SJCRH30 (cell line): ENCODE results near the gene ABHD17A. TPM values are rescaled to one million over a fixed set of nuclear protein-coding genes. Genes with fewer than 3 reads are reported as not detected.

Experiments
- DNase-seq, 2 experiments: peaks; one replicate each; pipeline ENCODE4 v3.0.0-alpha.2; 2015 to 2020
- H3K27ac ChIP-seq: fragments of 250-450 bp; sonication (Bioruptor Pico); 2 replicates; pipeline ENCODE4 v1.5.1; 2020; ENCODE audit warnings: mild to moderate bottlenecking, moderate library complexity
- H3K27me3 ChIP-seq: fragments of 250-450 bp; sonication (Bioruptor Pico); 2 replicates; pipeline ENCODE4 v1.5.1; 2020; ENCODE audit warnings: mild to moderate bottlenecking, moderate library complexity
- H3K36me3 ChIP-seq: fragments of 250-450 bp; sonication (Bioruptor Pico); 2 replicates; pipeline ENCODE4 v1.5.1; 2020; ENCODE audit warnings: mild to moderate bottlenecking, moderate library complexity
- H3K4me1 ChIP-seq: fragments of 250-450 bp; sonication (Bioruptor Pico); 2 replicates; pipeline ENCODE4 v1.5.1; 2020; ENCODE audit warnings: mild to moderate bottlenecking, moderate library complexity
- H3K4me3 ChIP-seq: fragments of 250-450 bp; sonication (Bioruptor Pico); 2 replicates; pipeline ENCODE4 v1.5.1; 2020; ENCODE audit warnings: mild to moderate bottlenecking, moderate library complexity
- H3K9me3 ChIP-seq: fragments of 250-450 bp; sonication (Bioruptor Pico); replicated peaks from 2 replicates; pipeline ENCODE4 v1.5.1; 2020; ENCODE audit warnings: mild to moderate bottlenecking, moderate library complexity
- total RNA-seq: library from RNA; depleted of rRNA; stranded (reverse); fragments of >200 nt; shearing (Covaris generic); gene quantifications from 2 replicates; pipeline ENCODE4 v1.2.3, GENCODE V29; 2014

The ABHD17A gene
- total RNA-seq, 1 experiment from 2014 or later = 39.2 TPM

GRCh38 chr19:1851654-1852580 lies 33.4 kb downstream of the ABHD17A start:
- Histone ChIP-seq H3K27me3 (no peaks in the 10 kb centered on the region), H3K36me3 (no peaks in the 10 kb centered on the region), H3K27ac (no peak overlapping the region), H3K4me1 (peaks cover 12% of the 10 kb centered on the region), H3K4me3 (no peak overlapping the region; the same call in 1 of the 2 replicates), H3K9me3 (no peaks in the 10 kb centered on the region)
- peak; percentile 46 to 52 for DNase-seq

GRCh38 chr19:1850809-1851653 lies 34.3 kb downstream of the ABHD17A start:
- Histone ChIP-seq H3K27me3 (no peaks in the 10 kb centered on the region), H3K4me1 (peaks cover 11% of the 10 kb centered on the region), H3K9me3 (no peaks in the 10 kb centered on the region), H3K36me3 (no peaks in the 10 kb centered on the region), H3K27ac (no peak overlapping the region), H3K4me3 (no peak overlapping the region)
- no peak for DNase-seq

- H3K9me3 ChIP-seq = no peaks in the 10 kb centered on the region
- H3K36me3 ChIP-seq = no peaks in the 10 kb centered on the region
- peaks cover 2% of the 10 kb centered on the region; the same call in 1 of the 2 replicates for H3K4me1 ChIP-seq
Observed at GRCh38 chr19:1849886-1850398, 35.4 kb downstream of the ABHD17A start.

GRCh38 chr19:1849132-1849474 lies 36.2 kb downstream of the ABHD17A start:
- H3K27me3 ChIP-seq = no peaks in the 10 kb centered on the region
- no peaks in the 10 kb centered on the region for H3K4me1 ChIP-seq
- no peak overlapping the region for H3K27ac ChIP-seq
- DNase-seq = no peak
- peak overlapping the region; percentile 98 for H3K4me3 ChIP-seq
- no peaks in the 10 kb centered on the region for H3K9me3 ChIP-seq
- no peaks in the 10 kb centered on the region for H3K36me3 ChIP-seq

More at GRCh38 chr19:1849886-1850398, 35.4 kb downstream of the ABHD17A start:
- Histone ChIP-seq H3K4me3 (no peak overlapping the region), H3K27me3 (no peaks in the 10 kb centered on the region), H3K27ac (no peak overlapping the region)
- no peak for DNase-seq

- Histone ChIP-seq H3K36me3 (no peaks in the 10 kb centered on the region), H3K27me3 (no peaks in the 10 kb centered on the region), H3K9me3 (no peaks in the 10 kb centered on the region), H3K4me1 (no peaks in the 10 kb centered on the region), H3K4me3 (peak within 1 kb of the TSS; percentile 98), H3K27ac (peak within 1 kb of the TSS; percentile 100)
- DNase-seq = peak; percentile 91 to 95
Observed at GRCh38 chr19:1848399-1849131, 36.7 kb downstream of the ABHD17A start, which contains the start of gene REXO1. TSS of gene REXO1 (minus strand) at chr19:1848483. CDS start at chr19:1848358, 125 bp downstream.

GRCh38 chr19:1847684-1848398 lies 37.5 kb downstream of the ABHD17A start:
- no peaks in the 10 kb centered on the region for H3K9me3 ChIP-seq
- no peaks in the 10 kb centered on the region for H3K36me3 ChIP-seq
- no peaks in the 10 kb centered on the region for H3K4me1 ChIP-seq
- H3K27ac ChIP-seq = peak overlapping the region; percentile 100
- H3K4me3 ChIP-seq = peak overlapping the region; percentile 98
- peak; percentile 35 to 39 for DNase-seq
- H3K27me3 ChIP-seq = no peaks in the 10 kb centered on the region

GRCh38 chr19:1847348-1847683 lies 38.0 kb downstream of the ABHD17A start:
- Histone ChIP-seq H3K27ac (peak overlapping the region; percentile 100; the same call in 1 of the 2 replicates), H3K4me1 (no peaks in the 10 kb centered on the region), H3K4me3 (peak overlapping the region; percentile 98), H3K9me3 (no peaks in the 10 kb centered on the region), H3K27me3 (no peaks in the 10 kb centered on the region), H3K36me3 (no peaks in the 10 kb centered on the region)
- no peak for DNase-seq

GRCh38 chr19:1846517-1847204 lies 38.6 kb downstream of the ABHD17A start:
- no peak overlapping the region for H3K27ac ChIP-seq
- peak overlapping the region; percentile 98; the same call in 1 of the 2 replicates for H3K4me3 ChIP-seq
- H3K4me1 ChIP-seq = no peaks in the 10 kb centered on the region
- H3K9me3 ChIP-seq = no peaks in the 10 kb centered on the region
- DNase-seq = no peak
- H3K27me3 ChIP-seq = no peaks in the 10 kb centered on the region
- no peaks in the 10 kb centered on the region for H3K36me3 ChIP-seq

- no peaks in the 10 kb centered on the region for H3K4me1 ChIP-seq
- no peak overlapping the region for H3K4me3 ChIP-seq
- H3K36me3 ChIP-seq = no peaks in the 10 kb centered on the region
- no peak overlapping the region for H3K27ac ChIP-seq
- no peaks in the 10 kb centered on the region for H3K9me3 ChIP-seq
- DNase-seq = no peak
- no peaks in the 10 kb centered on the region for H3K27me3 ChIP-seq
Observed at GRCh38 chr19:1845642-1846041, 39.7 kb downstream of the ABHD17A start.

GRCh38 chr19:1845125-1845515 lies 40.2 kb downstream of the ABHD17A start:
- DNase-seq = no peak
- no peaks in the 10 kb centered on the region for H3K9me3 ChIP-seq
- no peak overlapping the region for H3K4me3 ChIP-seq
- no peaks in the 10 kb centered on the region for H3K27me3 ChIP-seq
- H3K36me3 ChIP-seq = no peaks in the 10 kb centered on the region; the same call in 1 of the 2 replicates
- H3K4me1 ChIP-seq = no peaks in the 10 kb centered on the region
- no peak overlapping the region for H3K27ac ChIP-seq

- H3K9me3 ChIP-seq = no peaks in the 10 kb centered on the region
- H3K36me3 ChIP-seq = no peaks in the 10 kb centered on the region; the same call in 1 of the 2 replicates
- H3K4me3 ChIP-seq = no peak overlapping the region
- H3K27me3 ChIP-seq = no peaks in the 10 kb centered on the region
- H3K4me1 ChIP-seq = no peaks in the 10 kb centered on the region
- no peak overlapping the region for H3K27ac ChIP-seq
- DNase-seq = no peak
Observed at GRCh38 chr19:1844513-1845124, 40.7 kb downstream of the ABHD17A start.

GRCh38 chr19:1843646-1844394 lies 41.5 kb downstream of the ABHD17A start:
- H3K27ac ChIP-seq = no peak overlapping the region
- no peaks in the 10 kb centered on the region for H3K9me3 ChIP-seq
- no peaks in the 10 kb centered on the region for H3K4me1 ChIP-seq
- H3K4me3 ChIP-seq = no peak overlapping the region
- H3K27me3 ChIP-seq = no peaks in the 10 kb centered on the region
- no peaks in the 10 kb centered on the region; the same call in 1 of the 2 replicates for H3K36me3 ChIP-seq
- no peak for DNase-seq
